Measurements from ENCODE around the gene RHOT1.
"Not testable (repeated sequence)": the region's sequence is repeated elsewhere in the genome, so short reads cannot be mapped to it uniquely, and the experiment has no call there.

DNA sequence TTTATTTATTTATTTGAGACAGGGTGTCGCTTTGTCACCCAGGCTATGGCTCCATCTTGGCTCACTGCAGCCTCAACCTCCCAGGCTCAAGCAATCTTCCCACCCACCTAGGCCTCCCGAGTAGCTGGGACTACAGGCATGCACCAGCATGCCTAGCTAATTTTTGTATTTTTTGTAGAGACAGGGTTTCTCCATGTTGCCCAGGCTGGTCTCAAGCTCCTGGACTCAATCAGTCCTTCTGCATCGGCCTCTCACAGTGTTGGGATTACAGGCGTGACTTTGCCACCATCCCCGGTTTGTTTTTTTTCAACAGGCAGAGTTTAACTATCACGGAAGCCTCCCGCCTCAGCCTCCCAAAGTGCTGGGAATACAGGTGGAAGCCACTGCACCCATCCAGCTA lies 13.8 kb upstream of the RHOT1 start:
- TF ChIP-seq POLR2A (IDR thresholded peaks at IDR 0.05; ENCODE audit: low read length); GATA1 (IDR thresholded peaks at IDR 0.05; ENCODE audit: low read depth, low read length): not testable (repeated sequence)
